HG03280 (cell line): ENCODE measurements around the gene DGKH.

Experiments used
- ATAC-seq: cut with Tn5 transposase; IDR thresholded peaks from one replicate; pipeline ENCODE4 v1.9.1; 2021; ENCODE audit warnings: mild to moderate bottlenecking, moderate library complexity; ENCODE audit not compliant: unreplicated experiment

DGKH gene

GRCh38 chr13:42271337-42272114, 223.1 kb downstream of the DGKH start:
- ATAC-seq: peak; percentile 77

- peak; percentile 22 for ATAC-seq
Measured at GRCh38 chr13:42272115-42272803, 223.8 kb downstream of the DGKH start, which contains the start of gene AKAP11. Gene AKAP11, plus strand, starts transcription at chr13:42272152. Its CDS starts 14,197 bp downstream, at chr13:42286349.

DNA sequence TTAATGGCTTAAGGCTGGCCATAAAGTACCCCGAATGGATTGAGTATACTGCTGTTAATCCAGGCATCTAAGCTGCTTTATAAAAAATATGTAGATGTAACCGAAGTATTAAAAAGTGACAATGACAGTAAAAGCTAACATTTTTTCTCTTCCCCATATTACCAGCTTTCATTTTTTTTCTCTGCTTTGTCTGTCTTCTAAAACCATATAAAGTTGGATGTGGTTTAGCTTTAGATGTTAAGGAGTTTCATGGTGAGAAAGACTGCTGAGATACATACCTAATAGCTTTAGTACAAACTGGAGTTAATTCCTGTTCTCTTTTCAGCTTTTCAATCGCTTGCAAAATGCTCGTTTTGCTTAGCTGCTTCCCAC, 224.3 kb downstream of the DGKH start:
- no peak for ATAC-seq

DNA sequence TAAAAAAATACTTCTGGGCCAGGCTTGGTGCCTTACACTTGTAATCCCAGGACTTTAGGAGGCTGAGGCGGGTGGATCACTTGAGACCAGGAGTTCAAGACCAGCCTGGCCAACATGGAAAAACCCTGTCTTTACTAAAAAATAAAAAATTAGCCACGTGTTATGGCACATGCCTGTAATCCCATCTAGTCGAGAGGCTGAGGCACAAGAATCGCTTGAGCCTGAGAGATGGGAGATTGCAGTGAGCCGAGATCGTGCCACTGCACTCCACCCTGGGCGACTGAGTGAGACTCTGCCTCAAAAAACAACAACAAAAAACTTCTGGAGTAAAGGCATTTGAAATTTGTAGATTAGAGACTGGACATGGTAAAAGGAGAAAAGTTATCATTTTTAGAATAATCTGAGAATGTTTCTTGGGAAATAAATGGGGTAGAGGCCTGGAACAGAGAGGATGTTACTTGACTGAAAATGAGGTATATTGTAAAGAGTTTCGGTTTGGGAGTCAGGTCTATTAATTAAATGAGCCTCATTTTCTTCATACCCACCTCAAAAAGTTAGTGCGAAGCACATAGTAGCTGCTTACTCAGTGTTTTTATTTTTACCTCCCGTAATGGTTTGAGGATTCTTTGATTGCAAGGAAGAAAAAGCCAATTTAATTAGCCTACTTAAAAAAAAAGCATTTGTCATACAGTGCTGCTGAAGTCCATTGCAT, 226.1 kb downstream of the DGKH start:
- ATAC-seq: no peak

- ATAC-seq: peak; percentile 31
Measured at GRCh38 chr13:42275098-42275471, 226.6 kb downstream of the DGKH start.

GRCh38 chr13:42275506-42275905, 227.1 kb downstream of the DGKH start:
- no peak for ATAC-seq

DNA sequence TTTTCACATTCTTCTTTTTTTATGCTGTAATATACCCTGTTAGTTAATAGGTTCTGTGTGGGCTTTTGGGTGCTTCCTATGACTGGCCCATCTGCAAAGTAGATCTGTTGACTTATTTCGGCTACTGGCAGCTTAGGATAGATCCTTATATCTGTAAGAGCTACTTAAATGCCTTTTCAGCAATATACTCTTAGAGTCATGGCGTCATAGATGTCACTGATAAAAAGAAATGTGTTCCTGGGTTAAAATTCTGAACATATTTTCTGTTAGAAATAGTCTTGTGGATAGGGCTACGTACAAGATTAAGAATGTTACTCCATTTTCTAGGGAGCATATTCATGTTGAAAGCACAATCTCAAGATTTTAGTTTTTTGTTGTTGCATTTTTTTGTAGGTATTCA, 228.2 kb downstream of the DGKH start:
- no peak for ATAC-seq

- ATAC-seq: no peak
Measured at GRCh38 chr13:42277618-42278276, 229.3 kb downstream of the DGKH start.

DNA sequence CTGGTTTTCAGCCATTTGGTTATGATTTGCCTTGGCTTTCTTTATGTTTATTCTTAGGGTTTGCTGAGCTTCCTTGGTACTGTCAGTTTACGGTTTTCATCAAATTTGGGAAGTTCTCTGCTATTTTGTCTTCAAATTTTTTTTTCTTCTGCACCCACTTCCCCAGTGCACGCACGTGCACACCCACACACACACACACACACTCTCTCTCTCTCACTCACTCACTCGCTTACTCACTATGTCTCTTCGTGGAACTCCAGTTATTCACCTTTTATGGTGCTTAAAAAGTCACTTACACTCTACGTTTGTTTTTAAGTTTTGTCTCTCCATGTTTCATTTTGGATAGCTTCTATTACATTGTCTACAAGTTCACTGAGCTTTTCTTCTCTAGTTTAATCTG, 230.6 kb downstream of the DGKH start:
- no peak for ATAC-seq

DNA sequence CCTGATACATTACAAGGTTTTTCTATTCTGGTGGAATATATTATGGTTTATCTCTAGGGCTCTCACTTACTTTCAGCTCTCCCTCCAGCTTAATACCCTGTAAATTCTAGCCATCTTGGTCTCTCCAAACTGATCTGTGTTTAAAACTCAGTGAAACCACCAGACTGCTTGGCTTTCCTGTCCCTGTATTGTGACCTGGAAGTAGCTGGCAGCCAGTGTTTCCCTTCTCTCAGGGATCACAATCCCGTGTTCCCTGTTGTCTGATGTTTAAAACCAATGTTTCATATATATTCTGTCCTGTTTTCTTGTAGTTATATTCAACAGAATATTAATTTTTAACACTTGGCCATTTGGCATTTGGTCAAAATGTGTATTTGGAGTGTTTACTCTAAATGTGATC, 231.5 kb downstream of the DGKH start:
- no peak for ATAC-seq

DNA sequence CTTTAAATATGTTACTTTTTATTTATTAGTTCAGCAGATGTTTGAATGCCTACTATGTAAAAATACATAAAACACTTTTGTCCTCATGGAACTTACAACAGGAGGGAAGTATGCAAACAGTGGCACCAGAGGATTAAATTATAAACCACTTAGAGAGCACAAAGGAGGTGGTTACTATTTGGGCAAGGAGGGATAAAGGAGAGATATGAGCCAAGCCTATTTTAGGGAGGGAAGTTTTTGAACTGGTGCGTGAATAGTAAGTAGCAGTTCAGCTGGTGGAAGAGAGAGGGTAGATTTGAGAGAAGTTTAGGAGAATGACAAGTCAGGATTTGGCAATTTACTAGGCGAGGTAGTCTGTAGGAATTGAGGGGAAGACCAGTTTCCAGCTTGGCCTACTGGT, 232.1 kb downstream of the DGKH start:
- ATAC-seq: no peak

DNA sequence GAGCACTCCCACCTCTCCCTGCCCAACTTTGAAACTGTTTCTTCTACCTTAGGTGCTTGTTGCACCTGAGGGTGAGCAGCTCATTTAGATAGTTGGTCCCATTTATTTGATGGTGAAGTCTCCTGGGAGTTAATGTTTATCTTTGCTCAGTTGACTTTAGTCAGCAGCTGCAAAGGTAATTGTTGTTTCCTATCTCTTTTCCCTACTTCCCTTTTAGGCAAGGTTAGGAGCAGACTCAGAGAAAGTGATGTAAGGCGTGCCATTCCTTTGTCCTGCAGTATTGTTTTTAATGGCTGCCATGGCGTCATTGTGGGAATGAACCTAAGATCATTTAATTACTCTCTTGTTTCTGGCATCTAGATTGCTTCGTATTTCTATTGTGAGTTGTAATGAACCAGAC, 235.1 kb downstream of the DGKH start:
- no peak for ATAC-seq

DNA sequence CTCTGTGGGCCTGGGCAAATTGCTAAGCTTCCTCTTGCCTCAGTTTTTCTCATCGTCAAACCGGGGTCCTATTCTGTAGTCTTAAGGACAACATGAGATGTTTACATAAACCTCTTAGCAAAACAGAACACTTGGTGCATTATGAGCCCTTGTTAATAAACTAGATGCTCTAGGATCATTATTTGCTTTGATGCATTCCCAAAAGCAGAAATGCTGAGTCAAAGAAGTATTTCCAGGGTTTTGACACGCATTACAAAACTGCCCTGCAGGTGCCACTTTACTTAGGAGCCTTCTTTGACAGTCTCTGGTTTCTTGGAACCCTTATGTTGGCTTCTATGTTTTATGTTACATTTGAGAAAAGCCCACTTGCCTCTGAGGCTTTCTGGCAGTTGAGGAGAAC, 235.6 kb downstream of the DGKH start:
- no peak for ATAC-seq
